GM12878 (cell line): ENCODE measurements around the gene MB21D2. TPM values are rescaled to one million over a fixed set of nuclear protein-coding genes. Genes with fewer than 3 reads are reported as not detected.
"Not testable (repeated sequence)": the region's sequence is repeated elsewhere in the genome, so short reads cannot be mapped to it uniquely, and the experiment has no call there.

Source experiments
- ATAC-seq: fragments of 200-7000 bp; cut with Tn5 transposase; 3 replicates; pipeline ENCODE4 v1.9.1; 2020; ENCODE audit warnings: mild to moderate bottlenecking, moderate library complexity
- BruUV-seq: library from RNA; stranded (reverse); fragments of 400-500 nt; replicated peaks from 2 replicates; lab custom pipeline; 2021; lab: Mats Ljungman, UMichigan
- CTCF ChIA-PET: fragments of 300-600 bp; sonication (Branson Sonifier 250); formaldehyde crosslinking; extraction: SDS; loops from one replicate; lab custom pipeline; 2021; ENCODE audit warnings: inconsistent platforms; lab: Yijun Ruan, JAX
- POLR2A ChIA-PET: fragments of 350-600 bp; formaldehyde crosslinking; extraction: SDS; loops from one replicate; lab custom pipeline; 2021; ENCODE audit warnings: inconsistent platforms; lab: Charles Lee
- RAD21 ChIA-PET: fragments of 300-600 bp; sonication (Branson Sonifier 250); formaldehyde crosslinking; loops from one replicate; lab custom pipeline; 2023; ENCODE audit warnings: antibody characterized with exemption; ENCODE audit not compliant: unreplicated experiment; lab: Charles Lee
- SMC1A ChIA-PET: fragments of 300-600 bp; sonication (Branson Sonifier 250); formaldehyde crosslinking; loops from one replicate; lab custom pipeline; 2023; ENCODE audit not compliant: unreplicated experiment, uncharacterized antibody; lab: Charles Lee
- DNase-seq: peaks from one replicate; pipeline ENCODE4 v3.0.0-alpha.2; 2011; ENCODE audit warnings: low read depth, low spot score
- FAIRE-seq: peaks from 3 replicates; lab custom pipeline; 2011; peaks lifted over from hg19 to GRCh38; lab: Jason Lieb, UNC
- H2AFZ ChIP-seq: 2 replicates; pipeline ENCODE4 v1.6.0; 2011; ENCODE audit warnings: low read depth, low read length, control low read depth; ENCODE audit not compliant: control insufficient read depth
- H3K27ac ChIP-seq: 2 replicates; pipeline ENCODE4 v1.5.1; 2011; ENCODE audit warnings: control low read depth; ENCODE audit not compliant: control insufficient read depth, insufficient read depth
- H3K27me3 ChIP-seq, 2 experiments: replicated peaks in 1 of 2; 2 replicates each; pipeline versions ENCODE4 v1.6.0 to v1.6.1; 2011; ENCODE audit warnings: low read length in 1 of 2; ENCODE audit not compliant: control insufficient read depth in 2 of 2, insufficient read depth in 2 of 2
- H3K36me3 ChIP-seq, 2 experiments: 2 replicates each; pipeline ENCODE4 v1.5.1; 2011; ENCODE audit warnings: low read length in 1 of 2; ENCODE audit not compliant: control insufficient read depth in 2 of 2, insufficient read depth in 2 of 2
- H3K4me1 ChIP-seq: 2 replicates; pipeline ENCODE4 v1.6.1; 2011; ENCODE audit warnings: mild to moderate bottlenecking, low read length, moderate library complexity, mixed read lengths; ENCODE audit not compliant: control insufficient read depth, insufficient read depth
- H3K4me2 ChIP-seq: 2 replicates; pipeline ENCODE4 v1.6.0; 2011; ENCODE audit warnings: control low read depth; ENCODE audit not compliant: control insufficient read depth, insufficient read depth
- H3K4me3 ChIP-seq: fragments of 200-600 bp; sonication (generic); 2 replicates; pipeline ENCODE4 v1.5.1; 2016
- H3K79me2 ChIP-seq: 2 replicates; pipeline ENCODE4 v1.6.0; 2011; ENCODE audit warnings: low read length; ENCODE audit not compliant: control insufficient read depth, insufficient read depth
- H3K9ac ChIP-seq: 2 replicates; pipeline ENCODE4 v1.8.0; 2011; ENCODE audit warnings: low read length, control low read depth, mixed read lengths; ENCODE audit not compliant: control insufficient read depth, insufficient read depth
- H3K9me3 ChIP-seq: replicated peaks from 3 replicates; pipeline ENCODE4 v1.5.1; 2011; ENCODE audit warnings: mild to moderate bottlenecking, low read length; ENCODE audit not compliant: control insufficient read depth, insufficient read depth
- H4K20me1 ChIP-seq: 2 replicates; pipeline ENCODE4 v1.6.0; 2011; ENCODE audit not compliant: control insufficient read depth, insufficient read depth
- ATF7 ChIP-seq: fragments of 450-650 bp; IDR thresholded peaks from 2 replicates; pipeline ENCODE4 v1.6.1; 2016; ENCODE audit warnings: low read depth, mild to moderate bottlenecking
- CBX3 ChIP-seq: fragments of 200-600 bp; sonication (generic); IDR thresholded peaks from 2 replicates; pipeline ENCODE4 v1.6.1; 2016; ENCODE audit warnings: low read depth, borderline replicate concordance
- CREB1 ChIP-seq: IDR thresholded peaks from 2 replicates; pipeline ENCODE4 v1.6.1; 2012; ENCODE audit warnings: low read depth, mild to moderate bottlenecking, inconsistent platforms
- DPF2 ChIP-seq: fragments of 450-650 bp; IDR thresholded peaks from 2 replicates; pipeline ENCODE4 v1.6.1; 2017; ENCODE audit warnings: mild to moderate bottlenecking
- E4F1 ChIP-seq: fragments of 450-650 bp; IDR thresholded peaks from 2 replicates; pipeline ENCODE4 v1.6.1; 2018; ENCODE audit warnings: borderline replicate concordance, mild to moderate bottlenecking; ENCODE audit not compliant: partially characterized antibody
- EP300 ChIP-seq, 2 experiments: fragments of 150-350 bp in 1 of 2; IDR thresholded peaks; 2 replicates each; pipeline ENCODE4 v1.6.1; 2011 to 2012; ENCODE audit warnings: low read depth in 2 of 2, low read length in 2 of 2, borderline replicate concordance in 1 of 2, improper control_type of control experiment in 1 of 2, inconsistent platforms in 1 of 2; ENCODE audit not compliant: control insufficient read depth in 1 of 2
- NFIC ChIP-seq: IDR thresholded peaks from 2 replicates; pipeline ENCODE4 v1.6.1; 2012; ENCODE audit warnings: low read depth, mild to moderate bottlenecking, inconsistent platforms, low read length, moderate library complexity
- POLR2AphosphoS5 ChIP-seq: IDR thresholded peaks from 2 replicates; pipeline ENCODE4 v1.6.1; 2011; ENCODE audit warnings: mild to moderate bottlenecking, low read length, inconsistent platforms
- SMARCA5 ChIP-seq: fragments of 450-650 bp; IDR thresholded peaks from 2 replicates; pipeline ENCODE4 v1.6.1; 2017; ENCODE audit warnings: mild to moderate bottlenecking
- SPI1 ChIP-seq: IDR thresholded peaks from 2 replicates; pipeline ENCODE4 v1.6.1; 2011; ENCODE audit warnings: low read depth, mild to moderate bottlenecking, low read length, moderate library complexity, borderline replicate concordance; ENCODE audit not compliant: insufficient read depth
- SREBF2 ChIP-seq: IDR thresholded peaks from 2 replicates; pipeline ENCODE4 v1.6.1; 2012; ENCODE audit warnings: mild to moderate bottlenecking, low read length
- TCF3 ChIP-seq: IDR thresholded peaks from 2 replicates; pipeline ENCODE4 v1.6.1; 2012; ENCODE audit warnings: low read depth, mild to moderate bottlenecking, low read length, borderline replicate concordance; ENCODE audit not compliant: insufficient read depth
- ZSCAN29 ChIP-seq: fragments of 450-650 bp; IDR thresholded peaks from 2 replicates; pipeline ENCODE4 v1.6.1; 2017; ENCODE audit warnings: mild to moderate bottlenecking, moderate library complexity
- WGBS: methylation state at CpG from one replicate; pipeline ENCODE4 v1.1.6; 2016; ENCODE audit warnings: low lambda C conversion rate; ENCODE audit not compliant: insufficient replicate concordance, insufficient coverage; ENCODE audit errors: missing lambda C conversion rate; 5-methylcytosine and 5-hydroxymethylcytosine counted together
- in situ Hi-C: fragments of 300-500 bp; cut with MboI; formaldehyde crosslinking; loops from 9 replicates; pipeline ENCODE4 v1.14.3; 2018; ENCODE audit warnings: mixed read lengths
- intact Hi-C: fragments of 100-400 bp; cut with micrococcal nuclease; formaldehyde crosslinking; loops from one replicate; pipeline ENCODE4 v1.14.2; 2022; ENCODE audit not compliant: unreplicated experiment
- polyA plus RNA-seq, 11 experiments: library from polyadenylated mRNA; depleted of rRNA in 4 of 11; unstranded in 6 of 11; stranded (reverse) in 5 of 11; fragments of >200 nt; fragmentation: Nextera tagmentation in 4 of 11; fragmentation: Illumina TruSeq in 1 of 11; extraction: Ambion mirVana in 4 of 11; extraction: Trizol in 1 of 11; gene quantifications; 1 replicate in 1 of 11; 2 replicates in 10 of 11; pipeline versions ENCODE4 v1.2.1 to v1.2.3, GENCODE V29; 2011 to 2016; ENCODE audit warnings: inconsistent platforms in 2 of 11, missing spikeins in 2 of 11, low read depth in 1 of 11
- total RNA-seq, 4 experiments: library from RNA; depleted of rRNA in 3 of 4; stranded (reverse); fragments of >200 nt in 3 of 4; fragmentation: Illumina TruSeq in 1 of 4; extraction: Trizol in 1 of 4; gene quantifications; 2 replicates each; pipeline versions ENCODE4 v1.2.1 to v1.2.3, GENCODE V29; 2013 to 2021
- TF ChIP-seq, protein P1 (sequence below): fragments of 450-650 bp; IDR thresholded peaks from 2 replicates; pipeline ENCODE4 v1.6.1; 2016; ENCODE audit warnings: mild to moderate bottlenecking

MB21D2 gene
- total and polyA plus RNA-seq, 10 of the 15 experiments (the other 5 are each of a cell fraction or from before 2014, with no cell fraction given), result 7.9 to 21.2 (median 15.3) TPM

DNA sequence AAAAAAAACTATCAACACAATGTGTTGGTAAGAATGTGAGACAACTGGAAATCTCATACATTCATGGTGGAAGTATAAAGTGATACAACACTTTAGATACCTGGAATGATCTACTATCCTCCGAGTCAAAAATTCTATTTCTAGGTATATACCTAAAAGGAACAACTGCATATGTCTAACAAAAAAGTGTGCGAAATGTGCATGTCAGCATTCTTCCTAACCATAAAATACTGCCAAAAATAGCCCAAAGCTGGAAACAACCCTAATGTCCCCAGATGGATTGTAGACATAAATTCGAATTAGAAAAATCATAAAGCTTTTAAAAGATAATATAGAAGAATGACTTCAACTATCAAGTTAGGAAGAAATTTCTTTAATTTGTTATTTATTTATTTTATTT is 139.1 kb downstream of the MB21D2 start:
- no peaks in the 10 kb centered on the region for H4K20me1 ChIP-seq
- no peak overlapping the region for H3K27ac ChIP-seq
- no peak overlapping the region for H3K4me2 ChIP-seq
- no peaks in the 10 kb centered on the region; the same call in 2 of the 3 replicates for H3K9me3 ChIP-seq
- no peaks in the 10 kb centered on the region for H3K36me3 ChIP-seq
- H2AFZ ChIP-seq, result no peak overlapping the region
- in situ Hi-C loops (no loop called here), intact Hi-C loops (no loop called here)
- H3K4me1 ChIP-seq, result no peaks in the 10 kb centered on the region
- FAIRE-seq (no peak), DNase-seq (no peak), ATAC-seq (no peak)
- TF ChIP-seq CBX3, result no peak
- no peak for TF ChIP-seq SPI1
- TF ChIP-seq DPF2, result no peak
- TF ChIP-seq, protein P1, sequence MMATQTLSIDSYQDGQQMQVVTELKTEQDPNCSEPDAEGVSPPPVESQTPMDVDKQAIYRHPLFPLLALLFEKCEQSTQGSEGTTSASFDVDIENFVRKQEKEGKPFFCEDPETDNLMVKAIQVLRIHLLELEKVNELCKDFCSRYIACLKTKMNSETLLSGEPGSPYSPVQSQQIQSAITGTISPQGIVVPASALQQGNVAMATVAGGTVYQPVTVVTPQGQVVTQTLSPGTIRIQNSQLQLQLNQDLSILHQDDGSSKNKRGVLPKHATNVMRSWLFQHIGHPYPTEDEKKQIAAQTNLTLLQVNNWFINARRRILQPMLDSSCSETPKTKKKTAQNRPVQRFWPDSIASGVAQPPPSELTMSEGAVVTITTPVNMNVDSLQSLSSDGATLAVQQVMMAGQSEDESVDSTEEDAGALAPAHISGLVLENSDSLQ, result no peak
- TF ChIP-seq NFIC, result no peak
- TF ChIP-seq POLR2AphosphoS5, result no peak
- TF ChIP-seq E4F1, result no peak
- no peak for TF ChIP-seq ATF7
- TF ChIP-seq SREBF2, result no peak
- no peak for TF ChIP-seq CREB1
- TF ChIP-seq TCF3, result no peak
- no peak for TF ChIP-seq SMARCA5
- no peak for TF ChIP-seq ZSCAN29
- no peak for TF ChIP-seq EP300 (IDR thresholded peaks at IDR 0.05; ENCODE audit: borderline replicate concordance in 1 of 2, control insufficient read depth in 1 of 2, low read depth in 2 of 2, low read length in 2 of 2)
- ChIA-PET POLR2A (no interaction called here), SMC1A (no interaction called here), RAD21 (no interaction called here), CTCF (no interaction called here)
- WGBS, result 59% methylated on average over 3 of the region's 3 CpGs
- no peaks in the 10 kb centered on the region for H3K79me2 ChIP-seq
- H3K9ac ChIP-seq, result no peak overlapping the region
- no peak overlapping the region for H3K4me3 ChIP-seq
- no peaks in the 10 kb centered on the region for H3K27me3 ChIP-seq
- no TSS peak for BruUV-seq

DNA sequence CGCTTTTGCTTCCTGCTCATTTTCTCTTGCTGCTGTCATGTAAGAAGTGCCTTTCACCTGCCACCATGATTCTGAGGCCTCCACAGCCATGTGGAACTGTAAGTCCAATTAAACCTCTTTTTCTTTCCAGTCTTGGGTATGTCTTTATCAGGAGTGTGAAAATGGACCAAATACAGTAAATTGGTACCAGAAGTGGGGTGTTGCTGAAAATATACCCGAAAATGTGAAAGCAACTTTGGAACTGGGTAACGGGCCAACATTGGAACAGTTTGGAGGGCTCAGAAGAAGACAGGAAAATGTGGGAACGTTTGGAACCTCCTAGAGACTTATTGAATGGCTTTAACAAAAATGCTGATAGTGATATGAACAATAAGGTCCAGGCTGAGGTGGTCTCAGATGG is 143.3 kb downstream of the MB21D2 start:
- DNase-seq, CTCF ChIA-PET, RAD21 ChIA-PET, H3K79me2 ChIP-seq, H3K9me3 ChIP-seq, H3K9ac ChIP-seq, H3K36me3 ChIP-seq, H3K4me3 ChIP-seq, SMC1A ChIA-PET, H4K20me1 ChIP-seq, intact Hi-C loops, ATAC-seq, in situ Hi-C loops, BruUV-seq, H3K4me2 ChIP-seq, FAIRE-seq, H3K4me1 ChIP-seq, H3K27me3 ChIP-seq, H3K27ac ChIP-seq, POLR2A ChIA-PET, H2AFZ ChIP-seq: not testable (repeated sequence)
- WGBS, result 38% methylated on average over 4 of the region's 4 CpGs
